ENCODE data around the gene ZNFX1. TPM values are rescaled to one million over a fixed set of nuclear protein-coding genes. Genes with fewer than 3 reads are reported as not detected.

The ZNFX1 gene
- total and polyA plus RNA-seq, 9 of the 15 experiments (the other 6 are each of a cell fraction or from before 2014, with no cell fraction given): 3.8 to 13.8 (median 10.3) TPM

DNA sequence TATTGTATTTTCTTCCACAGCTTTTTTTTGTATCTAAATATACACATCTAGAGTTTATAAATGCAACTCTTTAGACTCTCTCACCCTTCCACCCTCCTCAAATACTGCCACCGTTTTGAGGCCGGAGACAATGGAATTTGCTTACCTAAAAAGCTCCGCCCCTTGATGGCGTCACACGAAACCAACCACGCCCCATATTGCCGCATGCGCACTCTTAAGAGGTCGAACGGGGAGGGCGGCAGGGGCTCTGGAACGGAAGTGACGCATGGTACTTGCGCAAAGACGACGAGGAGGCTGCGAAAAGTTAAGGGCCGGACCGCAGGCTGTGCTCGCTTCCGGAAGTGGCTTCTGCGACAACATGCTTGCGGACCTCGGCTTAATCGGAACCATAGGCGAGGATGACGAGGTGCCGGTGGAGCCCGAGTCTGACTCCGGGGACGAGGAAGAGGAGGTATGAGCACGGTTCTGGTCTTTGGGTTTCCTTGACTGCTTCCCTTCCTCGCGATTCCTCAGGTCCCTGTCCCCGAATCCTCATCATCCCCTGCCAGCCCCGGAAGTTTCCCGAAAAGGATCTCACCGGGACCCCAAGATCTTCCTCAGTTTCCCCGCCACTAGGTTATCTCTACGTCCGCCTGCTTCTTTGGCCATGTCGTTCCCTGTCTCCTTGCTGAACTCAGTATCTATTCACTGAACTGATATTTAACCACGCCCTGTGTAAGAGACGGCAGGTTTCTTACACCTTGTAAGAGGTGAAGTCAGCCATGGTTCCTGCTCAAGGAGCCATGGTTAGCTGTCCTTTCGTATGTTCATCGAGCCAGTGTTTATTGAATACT lies 58.5 kb downstream of the ZNFX1 start, which contains the start of gene DDX27 (continued):
- TF ChIP-seq, protein P1, sequence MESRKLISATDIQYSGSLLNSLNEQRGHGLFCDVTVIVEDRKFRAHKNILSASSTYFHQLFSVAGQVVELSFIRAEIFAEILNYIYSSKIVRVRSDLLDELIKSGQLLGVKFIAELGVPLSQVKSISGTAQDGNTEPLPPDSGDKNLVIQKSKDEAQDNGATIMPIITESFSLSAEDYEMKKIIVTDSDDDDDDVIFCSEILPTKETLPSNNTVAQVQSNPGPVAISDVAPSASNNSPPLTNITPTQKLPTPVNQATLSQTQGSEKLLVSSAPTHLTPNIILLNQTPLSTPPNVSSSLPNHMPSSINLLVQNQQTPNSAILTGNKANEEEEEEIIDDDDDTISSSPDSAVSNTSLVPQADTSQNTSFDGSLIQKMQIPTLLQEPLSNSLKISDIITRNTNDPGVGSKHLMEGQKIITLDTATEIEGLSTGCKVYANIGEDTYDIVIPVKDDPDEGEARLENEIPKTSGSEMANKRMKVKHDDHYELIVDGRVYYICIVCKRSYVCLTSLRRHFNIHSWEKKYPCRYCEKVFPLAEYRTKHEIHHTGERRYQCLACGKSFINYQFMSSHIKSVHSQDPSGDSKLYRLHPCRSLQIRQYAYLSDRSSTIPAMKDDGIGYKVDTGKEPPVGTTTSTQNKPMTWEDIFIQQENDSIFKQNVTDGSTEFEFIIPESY (CRISPR knock-in tag; IDR thresholded peaks at IDR 0.05): no peak
- no peak for TF ChIP-seq RFX5 (IDR thresholded peaks at IDR 0.05; ENCODE audit: low read depth, low read length)
- TF ChIP-seq CREBBP (IDR thresholded peaks at IDR 0.05; ENCODE audit: low read depth, low read length): no peak
- peak; percentile 50; the same call in 1 of the 2 replicates for TF ChIP-seq CTBP1 (IDR thresholded peaks at IDR 0.05; ENCODE audit: borderline replicate concordance)
- TF ChIP-seq EP300 (IDR thresholded peaks at IDR 0.05; ENCODE audit: low read length): no peak
- peak; percentile 93 for TF ChIP-seq PHF20 (IDR thresholded peaks at IDR 0.05; ENCODE audit: partially characterized antibody)
- no peak for TF ChIP-seq ZNF133 (CRISPR knock-in tag; IDR thresholded peaks at IDR 0.05)
- no peak for TF ChIP-seq HDAC3 (IDR thresholded peaks at IDR 0.05; ENCODE audit: borderline replicate concordance, partially characterized antibody)
- TF ChIP-seq, protein P2, sequence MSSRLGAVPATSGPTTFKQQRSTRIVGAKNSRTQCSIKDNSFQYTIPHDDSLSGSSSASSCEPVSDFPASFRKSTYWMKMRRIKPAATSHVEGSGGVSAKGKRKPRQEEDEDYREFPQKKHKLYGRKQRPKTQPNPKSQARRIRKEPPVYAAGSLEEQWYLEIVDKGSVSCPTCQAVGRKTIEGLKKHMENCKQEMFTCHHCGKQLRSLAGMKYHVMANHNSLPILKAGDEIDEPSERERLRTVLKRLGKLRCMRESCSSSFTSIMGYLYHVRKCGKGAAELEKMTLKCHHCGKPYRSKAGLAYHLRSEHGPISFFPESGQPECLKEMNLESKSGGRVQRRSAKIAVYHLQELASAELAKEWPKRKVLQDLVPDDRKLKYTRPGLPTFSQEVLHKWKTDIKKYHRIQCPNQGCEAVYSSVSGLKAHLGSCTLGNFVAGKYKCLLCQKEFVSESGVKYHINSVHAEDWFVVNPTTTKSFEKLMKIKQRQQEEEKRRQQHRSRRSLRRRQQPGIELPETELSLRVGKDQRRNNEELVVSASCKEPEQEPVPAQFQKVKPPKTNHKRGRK (tag; IDR thresholded peaks at IDR 0.05): no peak
- TF ChIP-seq XRCC4 (IDR thresholded peaks at IDR 0.05; ENCODE audit: extremely low read depth, insufficient read depth, insufficient read length): no peak
- TF ChIP-seq CHCHD3 (CRISPR knock-in tag; IDR thresholded peaks at IDR 0.05): no peak
- peak; percentile 97 for TF ChIP-seq GABPA (tag; conservative IDR thresholded peaks at IDR 0.05; ENCODE audit: low read depth)
- no peak for TF ChIP-seq NFE2 (IDR thresholded peaks at IDR 0.05; ENCODE audit: low read depth)
- TF ChIP-seq, protein P3, sequence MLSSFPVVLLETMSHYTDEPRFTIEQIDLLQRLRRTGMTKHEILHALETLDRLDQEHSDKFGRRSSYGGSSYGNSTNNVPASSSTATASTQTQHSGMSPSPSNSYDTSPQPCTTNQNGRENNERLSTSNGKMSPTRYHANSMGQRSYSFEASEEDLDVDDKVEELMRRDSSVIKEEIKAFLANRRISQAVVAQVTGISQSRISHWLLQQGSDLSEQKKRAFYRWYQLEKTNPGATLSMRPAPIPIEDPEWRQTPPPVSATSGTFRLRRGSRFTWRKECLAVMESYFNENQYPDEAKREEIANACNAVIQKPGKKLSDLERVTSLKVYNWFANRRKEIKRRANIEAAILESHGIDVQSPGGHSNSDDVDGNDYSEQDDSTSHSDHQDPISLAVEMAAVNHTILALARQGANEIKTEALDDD (IDR thresholded peaks at IDR 0.05): no peak
- no peak for TF ChIP-seq NCOR1 (IDR thresholded peaks at IDR 0.05)
- TF ChIP-seq MTA2 (IDR thresholded peaks at IDR 0.05; ENCODE audit: low read depth): no peak
- no peak for TF ChIP-seq COPS2 (conservative IDR thresholded peaks at IDR 0.05)
- TF ChIP-seq, protein P4, sequence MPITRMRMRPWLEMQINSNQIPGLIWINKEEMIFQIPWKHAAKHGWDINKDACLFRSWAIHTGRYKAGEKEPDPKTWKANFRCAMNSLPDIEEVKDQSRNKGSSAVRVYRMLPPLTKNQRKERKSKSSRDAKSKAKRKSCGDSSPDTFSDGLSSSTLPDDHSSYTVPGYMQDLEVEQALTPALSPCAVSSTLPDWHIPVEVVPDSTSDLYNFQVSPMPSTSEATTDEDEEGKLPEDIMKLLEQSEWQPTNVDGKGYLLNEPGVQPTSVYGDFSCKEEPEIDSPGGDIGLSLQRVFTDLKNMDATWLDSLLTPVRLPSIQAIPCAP (CRISPR knock-in tag; IDR thresholded peaks at IDR 0.05; ENCODE audit: borderline replicate concordance): no peak
- no peak for TF ChIP-seq GTF2F1 (IDR thresholded peaks at IDR 0.05; ENCODE audit: low read depth, low read length)
- TF ChIP-seq, protein P5, sequence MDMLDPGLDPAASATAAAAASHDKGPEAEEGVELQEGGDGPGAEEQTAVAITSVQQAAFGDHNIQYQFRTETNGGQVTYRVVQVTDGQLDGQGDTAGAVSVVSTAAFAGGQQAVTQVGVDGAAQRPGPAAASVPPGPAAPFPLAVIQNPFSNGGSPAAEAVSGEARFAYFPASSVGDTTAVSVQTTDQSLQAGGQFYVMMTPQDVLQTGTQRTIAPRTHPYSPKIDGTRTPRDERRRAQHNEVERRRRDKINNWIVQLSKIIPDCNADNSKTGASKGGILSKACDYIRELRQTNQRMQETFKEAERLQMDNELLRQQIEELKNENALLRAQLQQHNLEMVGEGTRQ (CRISPR knock-in tag; IDR thresholded peaks at IDR 0.05): no peak
- no peak for TF ChIP-seq STAT5B (CRISPR knock-in tag; IDR thresholded peaks at IDR 0.05)
- no peak for TF ChIP-seq FOXJ2 (tag; IDR thresholded peaks at IDR 0.05)
- peak; percentile 53; the same call in 1 of the 2 replicates for TF ChIP-seq DNMT1 (IDR thresholded peaks at IDR 0.05)
